ENCODE measurements around the gene SLC38A8.

SLC38A8 gene

DNA sequence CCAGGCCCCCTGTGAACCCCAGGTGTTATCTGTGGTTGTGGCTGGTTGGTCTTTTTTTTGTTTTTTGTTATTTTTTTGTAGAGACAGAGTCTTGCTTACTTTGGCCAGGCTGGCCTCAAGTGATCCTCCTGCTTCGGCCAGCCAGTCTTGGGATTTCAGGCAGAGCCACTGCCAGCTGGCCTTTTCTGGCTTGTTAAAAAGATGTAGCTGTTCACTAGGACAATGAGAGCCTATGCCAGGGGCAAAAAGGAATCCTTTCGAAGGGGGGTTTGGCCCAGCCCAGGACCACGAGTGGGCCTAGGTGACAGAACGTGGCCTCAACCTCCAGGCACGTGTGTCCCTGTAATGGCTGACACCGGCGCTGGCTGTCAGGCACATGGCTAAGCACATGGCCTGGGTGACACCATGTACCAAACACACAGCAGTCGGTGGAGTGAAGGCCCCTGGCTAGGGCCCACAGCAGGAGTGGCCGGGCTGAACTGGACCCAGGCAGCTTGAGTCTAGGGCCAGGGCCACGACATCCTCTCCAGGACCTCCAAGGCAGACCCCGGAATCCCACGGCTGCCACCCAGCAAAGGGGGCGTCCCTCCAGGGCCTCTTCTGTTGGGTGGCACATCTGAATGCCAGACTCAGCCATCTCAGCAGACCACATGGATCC, 6.9 kb upstream of the SLC38A8 start:
- no peak for DNase-seq (ENCODE audit: low spot score)
- no peak for FAIRE-seq

DNA sequence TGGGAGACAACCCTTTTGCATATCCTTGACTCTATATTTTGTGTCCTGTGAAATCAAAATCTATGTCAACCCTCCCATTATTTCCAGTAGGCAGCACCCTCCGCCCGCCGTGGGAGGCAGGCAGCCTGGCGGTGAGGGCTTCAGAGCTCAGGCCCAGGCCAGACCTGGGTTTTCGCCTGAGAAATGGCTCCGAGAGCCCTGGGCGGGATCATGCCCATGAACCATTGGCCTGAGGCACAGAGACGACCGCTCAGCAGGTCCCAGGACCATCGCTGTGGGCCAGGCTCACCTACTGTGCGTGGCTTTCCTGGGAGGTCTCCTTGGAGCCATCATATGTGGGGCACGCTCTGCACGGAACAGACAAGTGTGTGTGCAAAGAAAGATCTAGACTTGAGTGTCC, 6.3 kb upstream of the SLC38A8 start:
- no peak for DNase-seq (ENCODE audit: low spot score)
- FAIRE-seq = no peak

DNA sequence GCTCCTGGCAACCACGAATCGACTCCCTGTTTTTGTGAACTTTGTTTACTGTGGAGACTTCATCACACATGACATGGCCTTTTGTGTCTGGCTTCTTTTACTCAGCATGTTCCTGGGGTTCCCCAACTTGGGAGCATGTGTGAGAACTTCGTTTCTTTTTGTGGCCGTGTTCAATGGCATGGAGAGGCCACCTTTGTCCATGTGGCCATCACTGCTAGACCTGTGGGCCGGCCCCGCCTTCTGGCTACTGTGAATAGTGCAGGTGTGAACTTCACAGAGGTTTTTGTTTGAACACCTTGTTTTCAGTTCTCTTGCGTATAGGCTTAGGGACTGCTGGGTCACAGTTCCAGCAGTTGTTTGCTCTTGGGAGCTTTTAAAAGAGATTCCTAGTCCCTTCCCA, 5.7 kb upstream of the SLC38A8 start:
- FAIRE-seq = no peak
- no peak for DNase-seq (ENCODE audit: low spot score)

- no peak for DNase-seq (ENCODE audit: low spot score)
- FAIRE-seq = no peak
These were observed 5.0 kb upstream of the SLC38A8 start for GRCh38 chr16:84047626-84048025.

GRCh38 chr16:84047206-84047605, 4.6 kb upstream of the SLC38A8 start:
- DNase-seq (ENCODE audit: low spot score) (no peak), FAIRE-seq (no peak)

- DNase-seq (ENCODE audit: low spot score) = no peak
- no peak for FAIRE-seq
These were observed 3.3 kb upstream of the SLC38A8 start for GRCh38 chr16:84045818-84046470.

DNA sequence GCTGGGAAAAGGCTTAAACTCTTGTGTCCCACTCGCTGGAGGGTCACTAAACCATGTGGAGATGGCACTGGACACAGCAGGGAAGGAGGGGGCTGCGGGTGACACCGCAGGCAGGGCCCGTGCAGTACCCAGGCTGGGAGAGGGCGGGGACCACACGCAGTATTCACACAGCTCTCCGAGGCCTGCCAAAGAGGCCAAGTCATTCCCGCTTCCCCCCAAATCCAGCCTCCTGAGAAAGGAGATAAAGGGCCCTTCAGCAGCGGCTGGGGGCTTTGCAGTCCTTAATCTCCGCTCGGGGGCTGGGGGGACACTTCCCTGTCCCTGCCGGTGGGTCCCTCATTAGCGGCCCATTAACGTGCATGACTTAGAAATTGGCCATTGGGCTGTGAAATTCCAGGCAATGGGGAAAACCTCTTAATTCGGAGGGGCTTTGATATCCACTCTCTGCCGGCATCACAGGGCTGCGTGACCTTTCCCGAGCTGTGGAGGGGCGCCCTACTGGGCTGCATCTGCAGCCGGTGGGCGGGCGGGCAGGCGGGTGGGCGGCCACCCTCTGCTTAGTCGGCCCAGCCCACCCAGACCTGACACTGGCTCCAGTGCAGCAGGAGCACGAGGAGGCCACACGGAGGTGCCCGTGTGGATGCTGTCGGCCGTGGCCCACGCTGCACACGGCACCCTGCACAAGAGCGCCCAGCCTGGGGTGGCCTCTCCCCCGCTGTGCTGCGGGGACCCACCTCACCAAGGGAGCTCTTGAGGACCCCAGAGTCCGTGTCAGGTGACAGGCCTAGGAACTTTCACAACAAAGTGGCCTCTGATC, 2.6 kb upstream of the SLC38A8 start:
- FAIRE-seq (no peak), DNase-seq (ENCODE audit: low spot score) (no peak)

DNA sequence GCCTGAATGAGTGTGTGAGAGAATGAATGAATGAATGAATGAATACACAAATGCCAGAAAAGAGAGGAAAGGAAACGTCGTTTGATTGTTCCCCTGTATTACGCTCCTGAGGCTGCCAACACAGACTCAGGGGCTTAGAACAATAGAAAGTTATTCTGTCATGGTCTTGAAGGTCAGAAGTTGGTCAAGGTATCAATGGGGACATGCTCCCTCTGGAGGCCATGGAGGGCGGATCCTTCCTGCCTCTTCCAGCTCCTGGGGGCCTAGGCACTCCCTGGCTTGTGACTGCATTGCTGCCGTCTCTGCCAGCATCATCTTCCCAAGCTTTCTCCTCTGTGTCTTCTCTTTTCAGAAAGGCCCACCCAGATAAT, 1.5 kb upstream of the SLC38A8 start:
- FAIRE-seq (no peak), DNase-seq (ENCODE audit: low spot score) (peak; percentile 21)

- FAIRE-seq = no peak
These were observed 1.0 kb upstream of the SLC38A8 start for GRCh38 chr16:84043486-84044117.

DNA sequence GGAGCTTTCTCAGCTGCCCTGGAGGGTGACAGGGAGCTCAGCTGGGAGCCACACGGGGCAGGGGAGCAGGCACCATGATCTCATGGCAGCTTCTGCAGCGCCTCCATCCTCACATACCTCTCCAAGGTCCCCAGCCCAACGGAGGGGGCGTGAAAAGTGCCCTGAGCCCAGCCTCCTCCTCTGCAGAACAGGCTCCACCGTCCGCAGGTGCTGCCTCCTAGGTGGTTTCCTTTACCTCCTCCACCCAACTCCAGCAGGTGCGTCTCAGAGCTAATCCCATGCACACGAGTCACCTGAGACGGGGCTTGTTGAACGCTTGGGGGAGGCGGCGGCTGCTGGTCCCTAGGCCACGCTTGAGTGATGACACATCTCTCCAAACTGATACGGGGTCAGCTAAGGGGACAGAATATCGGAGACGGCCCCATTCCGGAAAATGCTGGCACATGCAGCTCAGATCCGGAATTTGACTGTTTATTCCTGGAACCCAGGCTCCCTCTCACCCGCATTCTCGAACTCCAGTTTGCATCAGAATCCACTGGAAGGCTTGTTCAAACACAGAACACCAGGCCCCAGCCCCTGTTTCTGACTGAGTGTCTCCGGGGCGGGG, 387 bp upstream of the SLC38A8 start:
- DNase-seq (ENCODE audit: low spot score) (no peak), FAIRE-seq (no peak)

More at GRCh38 chr16:84043486-84044117, 1.0 kb upstream of the SLC38A8 start:
- DNase-seq (ENCODE audit: low spot score) = no peak

DNA sequence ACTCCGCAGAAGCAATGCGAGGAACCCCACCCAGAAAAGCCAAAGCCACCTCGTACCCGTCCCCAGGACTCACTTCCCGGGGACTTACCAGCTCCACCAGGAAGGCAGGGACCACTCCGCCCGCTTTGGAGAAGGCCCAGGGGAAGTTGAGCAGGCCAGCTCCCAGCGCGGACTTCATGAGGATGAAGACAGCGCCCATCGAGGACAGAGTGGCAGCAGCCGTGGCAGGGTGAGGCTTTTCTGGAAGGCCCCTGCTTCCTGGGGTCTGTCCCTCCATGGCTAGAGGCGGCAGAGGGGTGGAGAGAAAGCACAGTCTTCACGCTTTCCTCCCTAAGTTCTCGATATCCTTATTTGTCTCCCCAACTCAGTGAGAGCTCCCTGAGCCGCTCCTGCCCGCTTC, 714 bp downstream of the SLC38A8 start:
- DNase-seq (ENCODE audit: low spot score) (no peak), FAIRE-seq (no peak)

DNA sequence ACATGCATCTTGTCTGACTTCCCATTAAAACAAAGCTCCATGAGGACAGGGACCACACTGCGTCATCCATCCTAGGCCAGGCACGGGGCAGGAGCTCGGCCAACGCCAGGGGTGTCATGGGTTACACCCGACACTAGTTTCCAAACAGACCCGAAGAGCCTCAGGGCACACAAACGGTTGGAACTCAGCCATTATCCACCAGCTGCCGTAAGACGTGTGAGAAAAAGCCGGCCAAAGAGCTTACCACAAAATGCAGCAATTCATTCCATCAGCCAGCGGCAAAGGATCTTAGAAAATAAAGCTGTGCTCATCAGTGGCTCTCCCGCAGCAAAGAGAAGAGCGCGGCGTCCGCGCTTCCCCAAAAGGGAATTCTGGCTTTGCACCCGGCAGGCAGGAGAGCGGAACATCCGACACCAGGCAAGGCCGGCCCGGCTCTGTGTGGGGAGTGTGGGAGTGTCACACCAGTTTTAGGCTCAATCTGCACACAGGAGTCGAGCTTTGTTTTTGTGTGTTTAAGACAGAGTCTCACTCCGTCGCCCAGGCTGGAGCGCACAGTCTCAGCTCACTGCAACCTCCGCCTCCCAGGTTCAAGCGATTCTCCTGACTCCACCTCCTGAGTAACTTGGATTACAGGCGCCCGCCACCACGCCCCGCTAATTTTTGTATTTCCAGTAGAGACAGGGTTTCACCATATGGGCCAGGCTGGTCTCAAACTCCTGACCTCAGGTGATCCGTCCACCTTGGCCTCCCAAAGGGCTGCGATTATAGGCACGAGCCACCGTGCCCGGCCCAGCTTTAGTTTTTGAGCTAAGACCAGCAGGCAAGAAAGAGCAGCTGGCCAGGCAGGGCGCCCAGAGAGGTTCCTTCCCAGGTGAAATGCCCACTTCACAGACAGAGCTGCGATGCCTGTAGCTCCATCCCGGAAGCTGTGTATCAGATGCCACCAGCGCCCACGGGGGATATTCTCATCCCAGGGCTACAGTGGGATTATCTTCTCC, 1.5 kb downstream of the SLC38A8 start:
- no peak for DNase-seq (ENCODE audit: low spot score)

GRCh38 chr16:84040226-84040822, 2.3 kb downstream of the SLC38A8 start:
- FAIRE-seq (no peak), DNase-seq (ENCODE audit: low spot score) (no peak)

More for the DNA sequence above, 1.5 kb downstream of the SLC38A8 start:
- no peak for FAIRE-seq

DNA sequence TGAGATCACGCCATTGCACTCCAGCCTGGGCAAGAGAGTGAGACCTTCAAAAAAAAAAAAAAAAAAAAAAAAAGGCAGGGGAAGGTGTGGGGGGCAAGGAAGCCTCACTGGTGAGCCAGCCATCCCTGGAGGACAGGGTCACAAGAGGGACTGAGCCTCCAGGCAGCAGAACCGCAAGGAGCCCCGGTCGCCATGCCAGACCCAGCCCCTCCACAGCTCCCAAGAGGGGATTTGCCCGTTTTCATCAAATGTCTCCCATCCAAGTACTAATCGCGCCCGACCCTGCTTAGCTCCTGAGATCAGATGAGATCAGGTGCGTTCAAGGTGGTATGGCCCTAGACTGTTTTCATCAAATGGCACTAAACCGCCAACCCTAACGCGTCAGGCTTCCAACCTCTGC, 2.9 kb downstream of the SLC38A8 start:
- FAIRE-seq = no peak
- DNase-seq (ENCODE audit: low spot score) = no peak

DNA sequence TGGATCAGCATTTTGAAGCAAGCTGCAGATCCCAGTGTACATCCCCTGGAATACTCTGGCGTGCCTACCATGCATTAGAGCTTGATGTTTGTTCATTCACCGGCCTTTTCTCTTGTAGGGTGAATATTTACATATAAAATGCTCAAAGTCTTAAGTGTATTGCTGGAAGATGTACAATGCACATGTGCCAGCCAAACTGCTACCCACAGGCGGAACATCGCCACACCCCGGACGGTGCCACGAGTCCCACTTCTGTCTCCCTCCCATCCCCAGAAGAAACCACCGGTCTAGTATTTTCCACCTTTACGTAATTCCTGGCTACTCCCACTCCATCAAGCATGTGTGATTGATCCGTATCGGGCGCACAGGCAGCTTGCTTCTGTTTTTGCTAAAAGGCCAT, 4.1 kb downstream of the SLC38A8 start:
- FAIRE-seq (no peak), DNase-seq (ENCODE audit: low spot score) (no peak)

DNA sequence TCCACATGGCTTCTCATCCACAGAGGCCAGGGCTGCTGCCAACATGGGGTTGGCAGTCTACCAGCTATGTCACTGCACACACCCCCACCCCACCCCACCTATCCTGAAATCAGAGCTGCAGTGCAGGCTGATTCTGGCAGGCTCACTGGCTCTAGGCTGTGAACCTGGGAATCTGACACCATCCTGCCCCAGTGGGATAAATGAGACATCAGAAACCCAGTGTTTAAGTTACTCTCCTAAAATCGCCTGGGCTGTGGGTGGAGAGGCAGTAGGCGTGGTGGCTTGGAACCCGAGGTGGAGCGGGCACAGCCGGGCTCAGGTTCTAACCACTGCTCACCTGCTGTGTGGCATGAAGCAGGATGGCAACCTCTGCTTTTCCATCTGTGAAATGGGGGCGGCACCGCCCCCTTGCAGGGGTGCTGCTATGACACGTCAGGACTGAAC, 5.6 kb downstream of the SLC38A8 start:
- no peak for FAIRE-seq
- DNase-seq (ENCODE audit: low spot score) = no peak

GRCh38 chr16:84036131-84036530, 6.5 kb downstream of the SLC38A8 start:
- DNase-seq (ENCODE audit: low spot score) (no peak), FAIRE-seq (peak; percentile 20)

DNA sequence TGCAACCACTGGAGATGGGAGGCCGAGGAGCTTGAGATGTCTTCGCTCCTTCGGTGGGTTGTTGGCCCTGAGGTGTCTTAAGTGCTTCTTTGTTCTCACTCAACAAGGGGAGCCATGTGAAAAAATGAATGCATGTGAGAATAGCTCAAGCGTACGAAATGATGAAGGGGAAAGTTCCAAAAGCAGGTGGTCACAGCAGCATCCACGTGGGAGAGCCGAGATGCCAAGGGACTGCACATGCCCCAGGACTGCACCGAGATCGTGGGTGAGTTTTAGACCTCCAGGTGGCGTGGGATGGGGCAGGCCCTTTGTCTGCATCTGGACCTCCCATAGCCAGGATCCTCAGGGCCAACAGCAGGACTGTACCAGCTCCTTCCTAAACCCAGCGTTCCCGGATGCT, 8.1 kb downstream of the SLC38A8 start:
- no peak for DNase-seq (ENCODE audit: low spot score)
- no peak for FAIRE-seq

DNA sequence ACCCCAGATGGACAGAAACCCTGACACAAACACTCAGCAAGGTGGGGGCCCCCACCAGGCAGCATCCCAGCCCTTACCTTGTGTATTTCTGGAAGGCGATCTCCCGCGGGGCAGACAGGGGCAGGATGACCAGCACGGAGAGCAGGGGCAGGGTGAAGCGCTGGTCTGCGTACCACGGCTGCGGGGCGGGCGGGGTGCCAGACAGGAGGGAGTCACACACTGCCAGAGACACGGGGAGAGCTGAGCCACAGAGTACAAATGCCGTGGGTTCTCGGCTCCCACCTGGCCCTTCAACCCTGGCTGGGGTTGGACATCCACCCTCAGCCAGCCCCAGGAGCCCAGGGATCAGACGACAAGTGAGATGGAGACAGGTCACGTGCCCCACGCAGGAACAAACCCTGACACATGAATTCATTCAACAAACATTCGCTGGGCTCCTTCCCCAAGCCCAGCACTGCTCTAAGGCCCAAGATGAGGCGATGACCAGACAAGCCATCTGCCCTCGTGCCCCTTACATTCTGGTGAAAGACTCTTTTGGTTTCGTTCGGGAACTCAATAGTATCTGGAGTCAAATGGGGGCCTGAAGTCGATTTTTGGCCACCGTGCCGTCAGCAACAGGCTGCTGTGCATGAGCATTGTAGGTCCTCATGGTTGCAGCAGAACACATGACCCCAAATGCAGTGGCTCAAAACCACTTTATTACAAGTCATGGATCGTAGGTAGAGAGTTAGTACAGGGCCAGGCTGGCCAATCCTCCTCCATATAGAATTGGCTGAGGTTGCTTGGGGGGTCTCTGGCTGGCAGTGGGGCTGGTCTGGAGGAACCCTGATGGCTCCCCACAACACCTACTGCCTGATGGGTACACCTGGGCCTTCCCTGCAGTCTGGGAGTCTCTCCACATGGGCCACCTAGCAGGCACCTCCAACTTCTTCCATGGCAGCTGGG, 9.1 kb downstream of the SLC38A8 start:
- no peak for FAIRE-seq
- no peak for DNase-seq (ENCODE audit: low spot score)

Data from urothelium cell line (cell line).